HG03469 (cell line): ENCODE results near the gene BMP10.
"Not testable (repeated sequence)": the region's sequence is repeated elsewhere in the genome, so short reads cannot be mapped to it uniquely, and the experiment has no call there.

Experiments
- ATAC-seq: cut with Tn5 transposase; IDR thresholded peaks from one replicate; pipeline ENCODE4 v1.9.1; 2021; ENCODE audit warnings: mild to moderate bottlenecking, moderate library complexity, moderate number of reproducible peaks; ENCODE audit not compliant: unreplicated experiment

Gene BMP10

GRCh38 chr2:68895981-68896380, 24.8 kb upstream of the BMP10 start:
- ATAC-seq: not testable (repeated sequence)

GRCh38 chr2:68889500-68889899, 18.3 kb upstream of the BMP10 start:
- no peak for ATAC-seq

- no peak for ATAC-seq
Observed at GRCh38 chr2:68889021-68889420, 17.8 kb upstream of the BMP10 start.

GRCh38 chr2:68888038-68888704, 17.0 kb upstream of the BMP10 start:
- ATAC-seq: no peak

GRCh38 chr2:68885811-68886075, 14.5 kb upstream of the BMP10 start:
- no peak for ATAC-seq

- ATAC-seq: no peak
Observed at GRCh38 chr2:68885074-68885810, 14.0 kb upstream of the BMP10 start.

- no peak for ATAC-seq
Observed at GRCh38 chr2:68880213-68880612, 9.0 kb upstream of the BMP10 start.

- ATAC-seq: no peak
Observed at GRCh38 chr2:68879296-68879695, 8.1 kb upstream of the BMP10 start.

- ATAC-seq: no peak
Observed at GRCh38 chr2:68878753-68879152, 7.6 kb upstream of the BMP10 start.

GRCh38 chr2:68878071-68878711, 7.0 kb upstream of the BMP10 start:
- ATAC-seq: no peak

GRCh38 chr2:68877079-68877772, 6.0 kb upstream of the BMP10 start:
- ATAC-seq: no peak

GRCh38 chr2:68870215-68870614, 982 bp downstream of the BMP10 start:
- no peak for ATAC-seq

- no peak for ATAC-seq
Observed at GRCh38 chr2:68865108-68865507, 6.1 kb downstream of the BMP10 start.

GRCh38 chr2:68863996-68864395, 7.2 kb downstream of the BMP10 start:
- no peak for ATAC-seq

- ATAC-seq: no peak
Observed at GRCh38 chr2:68862889-68863288, 8.3 kb downstream of the BMP10 start.

GRCh38 chr2:68861330-68861729, 9.9 kb downstream of the BMP10 start:
- no peak for ATAC-seq

GRCh38 chr2:68860111-68860510, 11.1 kb downstream of the BMP10 start:
- ATAC-seq: no peak

- no peak for ATAC-seq
Observed at GRCh38 chr2:68857855-68858456, 13.2 kb downstream of the BMP10 start.

GRCh38 chr2:68857202-68857845, 13.9 kb downstream of the BMP10 start:
- no peak for ATAC-seq

- no peak for ATAC-seq
Observed at GRCh38 chr2:68855550-68855949, 15.6 kb downstream of the BMP10 start.

GRCh38 chr2:68854476-68854875, 16.7 kb downstream of the BMP10 start:
- ATAC-seq: no peak
